Measurements from ENCODE around the gene TASP1.

Gene TASP1

DNA sequence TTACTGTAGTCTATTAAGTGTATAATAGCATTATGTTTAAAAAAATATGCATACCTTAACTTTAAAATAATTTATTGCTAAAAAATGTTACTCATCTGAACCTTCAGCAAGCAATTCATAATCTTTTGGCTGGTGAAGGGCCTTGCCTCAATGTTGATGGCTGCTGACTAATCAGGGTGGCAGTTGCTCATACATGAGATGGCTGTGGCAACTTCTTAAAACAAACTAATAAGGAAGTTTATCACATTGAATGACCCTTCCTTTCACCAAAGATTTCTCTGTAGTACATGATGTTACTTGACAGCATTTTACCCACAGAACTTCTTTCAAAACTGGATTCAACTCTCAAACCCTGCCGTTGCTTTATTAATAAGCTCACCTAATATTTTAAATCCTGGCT lies 84.0 kb downstream of the TASP1 start:
- Histone ChIP-seq H3K9ac (ENCODE audit: low read depth, low read length) (no peak overlapping the region), H3K36me3 (ENCODE audit: insufficient read depth, low read depth, low read length) (no peaks in the 10 kb centered on the region), H3K27me3 (ENCODE audit: insufficient read depth, low read length) (no peaks in the 10 kb centered on the region), H3K4me3 (ENCODE audit: low read length) (no peak overlapping the region), H3K4me1 (ENCODE audit: insufficient read depth, low read length) (no peaks in the 10 kb centered on the region; the same call in 1 of the 2 replicates), H3K9me3 (ENCODE audit: insufficient read depth, low read depth, low read length) (no peaks in the 10 kb centered on the region), H3K27ac (ENCODE audit: low read length) (no peak overlapping the region)

DNA sequence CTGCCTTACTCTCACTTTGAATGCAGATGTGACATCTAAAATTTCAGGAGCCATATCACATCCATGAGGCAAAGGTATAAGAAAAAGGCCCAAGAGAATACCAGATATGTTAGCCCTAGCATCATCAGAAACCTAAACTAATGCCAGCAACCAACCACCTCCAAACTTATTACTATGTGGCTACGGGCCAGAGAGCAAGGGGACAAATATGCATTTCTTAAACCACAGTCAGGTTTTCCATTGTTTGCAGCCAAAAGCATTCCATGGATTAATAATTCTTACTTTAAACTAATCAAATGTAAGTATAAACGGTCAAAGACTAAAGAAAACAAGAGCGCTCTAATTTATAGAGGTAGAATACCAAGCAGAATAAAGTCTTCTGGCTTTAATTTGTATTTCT lies 84.7 kb downstream of the TASP1 start:
- no peak overlapping the region for H3K9ac ChIP-seq (ENCODE audit: low read depth, low read length)
- no peaks in the 10 kb centered on the region for H3K36me3 ChIP-seq (ENCODE audit: insufficient read depth, low read depth, low read length)
- no peaks in the 10 kb centered on the region; the same call in 1 of the 2 replicates for H3K4me1 ChIP-seq (ENCODE audit: insufficient read depth, low read length)
- H3K9me3 ChIP-seq (ENCODE audit: insufficient read depth, low read depth, low read length), result no peaks in the 10 kb centered on the region
- no peak overlapping the region for H3K4me3 ChIP-seq (ENCODE audit: low read length)
- no peak overlapping the region for H3K27ac ChIP-seq (ENCODE audit: low read length)
- H3K27me3 ChIP-seq (ENCODE audit: insufficient read depth, low read length), result no peaks in the 10 kb centered on the region

DNA sequence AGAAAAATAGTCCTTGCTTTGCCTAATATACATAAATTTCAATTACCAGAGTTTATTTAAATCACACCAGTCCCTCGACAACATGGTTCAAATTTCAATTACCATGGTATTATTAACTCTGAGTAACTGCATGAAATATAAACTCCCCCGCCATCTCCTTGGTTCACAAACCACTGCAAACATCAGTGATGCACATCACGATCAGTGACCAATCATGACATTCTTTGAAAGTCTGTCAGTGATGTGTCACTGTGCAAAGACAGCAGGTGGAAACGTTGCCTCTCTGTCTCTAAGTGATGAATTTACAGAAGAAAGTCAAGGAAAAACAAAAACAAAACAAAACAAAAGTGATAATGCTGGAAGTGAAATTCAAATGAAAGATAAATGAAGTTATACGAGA lies 86.7 kb downstream of the TASP1 start:
- H3K36me3 ChIP-seq (ENCODE audit: insufficient read depth, low read depth, low read length), result no peaks in the 10 kb centered on the region
- H3K4me3 ChIP-seq (ENCODE audit: low read length), result no peak overlapping the region
- H3K27ac ChIP-seq (ENCODE audit: low read length), result no peak overlapping the region
- H3K27me3 ChIP-seq (ENCODE audit: insufficient read depth, low read length), result no peaks in the 10 kb centered on the region
- H3K9me3 ChIP-seq (ENCODE audit: insufficient read depth, low read depth, low read length), result no peaks in the 10 kb centered on the region
- no peak overlapping the region for H3K9ac ChIP-seq (ENCODE audit: low read depth, low read length)
- no peaks in the 10 kb centered on the region for H3K4me1 ChIP-seq (ENCODE audit: insufficient read depth, low read length)

DNA sequence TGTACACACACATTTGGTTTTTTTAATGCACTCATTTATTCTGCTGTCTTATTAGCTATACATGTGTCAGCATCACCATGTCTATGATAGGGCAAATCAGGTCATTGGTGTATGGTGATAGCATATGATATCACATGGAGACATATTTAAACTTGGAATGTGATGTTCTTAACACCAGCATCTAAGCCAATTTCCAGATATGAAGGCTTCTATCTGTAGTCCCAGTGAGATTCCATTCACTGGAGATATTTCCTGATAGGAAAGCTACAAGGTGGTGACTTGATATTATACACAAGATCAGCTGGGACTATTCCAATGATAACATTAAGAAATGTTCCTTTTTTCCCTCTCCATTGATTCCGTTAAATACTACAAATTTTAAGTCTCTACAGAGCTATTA lies 89.3 kb downstream of the TASP1 start:
- no peaks in the 10 kb centered on the region for H3K27me3 ChIP-seq (ENCODE audit: insufficient read depth, low read length)
- no peak overlapping the region for H3K27ac ChIP-seq (ENCODE audit: low read length)
- no peak overlapping the region for H3K9ac ChIP-seq (ENCODE audit: low read depth, low read length)
- 0 out of 2 replicates have a peak, but pooled peaks cover 3% of the 10 kb centered on the region for H3K4me1 ChIP-seq (ENCODE audit: insufficient read depth, low read length)
- no peaks in the 10 kb centered on the region for H3K36me3 ChIP-seq (ENCODE audit: insufficient read depth, low read depth, low read length)
- H3K9me3 ChIP-seq (ENCODE audit: insufficient read depth, low read depth, low read length), result no peaks in the 10 kb centered on the region
- H3K4me3 ChIP-seq (ENCODE audit: low read length), result no peak overlapping the region

DNA sequence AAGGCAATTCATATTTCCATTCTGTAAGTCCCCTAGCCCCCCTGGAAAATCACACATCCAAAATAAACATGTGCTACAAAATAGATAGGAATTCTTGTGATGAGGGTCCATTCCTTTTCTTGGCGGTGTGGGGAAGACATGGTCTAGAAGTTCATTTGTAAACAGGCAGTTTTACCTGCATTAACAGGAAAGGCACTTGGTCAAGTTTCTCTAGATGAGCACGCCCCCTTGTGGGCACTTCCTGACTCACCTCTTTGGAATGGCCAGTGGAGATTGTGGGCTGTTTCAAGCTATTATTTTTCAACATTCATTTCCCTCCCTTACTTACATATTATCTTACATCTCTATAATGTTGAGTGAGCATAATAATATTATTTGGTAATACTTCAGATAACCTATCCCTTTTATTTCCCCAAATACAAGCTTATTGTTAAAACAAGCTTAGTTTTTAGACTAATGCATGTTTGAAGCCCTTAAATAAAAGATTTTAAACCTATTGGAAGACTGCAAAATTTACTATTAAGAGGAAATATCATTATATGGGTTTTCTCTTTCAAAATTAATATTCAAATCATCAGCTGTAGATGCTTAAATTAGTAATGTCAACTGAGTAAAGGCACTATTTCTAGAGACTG lies 92.1 kb downstream of the TASP1 start:
- H3K4me1 ChIP-seq (ENCODE audit: insufficient read depth, low read length), result 0 out of 2 replicates have a peak, but pooled peaks cover 3% of the 10 kb centered on the region
- no peak overlapping the region for H3K4me3 ChIP-seq (ENCODE audit: low read length)
- H3K9me3 ChIP-seq (ENCODE audit: insufficient read depth, low read depth, low read length), result no peaks in the 10 kb centered on the region
- no peaks in the 10 kb centered on the region for H3K36me3 ChIP-seq (ENCODE audit: insufficient read depth, low read depth, low read length)
- H3K27me3 ChIP-seq (ENCODE audit: insufficient read depth, low read length), result no peaks in the 10 kb centered on the region
- no peak overlapping the region for H3K27ac ChIP-seq (ENCODE audit: low read length)
- no peak overlapping the region for H3K9ac ChIP-seq (ENCODE audit: low read depth, low read length)

DNA sequence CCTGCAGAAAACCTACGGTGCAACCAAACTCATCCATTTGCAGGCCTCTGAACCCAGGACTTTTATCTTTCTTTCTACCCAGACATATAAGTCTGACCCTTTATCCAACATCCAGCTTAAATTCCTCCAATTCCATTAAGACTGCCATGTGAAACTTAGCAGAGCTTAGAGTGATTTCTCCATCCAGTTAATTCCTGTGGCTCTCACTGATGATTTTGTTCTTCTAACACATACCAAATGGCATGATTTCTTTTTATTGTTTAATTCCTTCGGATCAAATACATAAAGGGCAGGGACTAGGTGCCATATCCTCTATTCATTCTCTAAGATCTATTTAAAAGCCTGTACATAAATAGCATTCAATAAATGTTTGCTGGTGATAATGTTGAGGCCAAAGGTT lies 92.9 kb downstream of the TASP1 start:
- no peaks in the 10 kb centered on the region for H3K36me3 ChIP-seq (ENCODE audit: insufficient read depth, low read depth, low read length)
- H3K27me3 ChIP-seq (ENCODE audit: insufficient read depth, low read length), result no peaks in the 10 kb centered on the region
- H3K4me1 ChIP-seq (ENCODE audit: insufficient read depth, low read length), result 0 out of 2 replicates have a peak, but pooled peaks cover 3% of the 10 kb centered on the region
- H3K27ac ChIP-seq (ENCODE audit: low read length), result no peak overlapping the region
- no peak overlapping the region for H3K9ac ChIP-seq (ENCODE audit: low read depth, low read length)
- no peaks in the 10 kb centered on the region for H3K9me3 ChIP-seq (ENCODE audit: insufficient read depth, low read depth, low read length)
- H3K4me3 ChIP-seq (ENCODE audit: low read length), result no peak overlapping the region

DNA sequence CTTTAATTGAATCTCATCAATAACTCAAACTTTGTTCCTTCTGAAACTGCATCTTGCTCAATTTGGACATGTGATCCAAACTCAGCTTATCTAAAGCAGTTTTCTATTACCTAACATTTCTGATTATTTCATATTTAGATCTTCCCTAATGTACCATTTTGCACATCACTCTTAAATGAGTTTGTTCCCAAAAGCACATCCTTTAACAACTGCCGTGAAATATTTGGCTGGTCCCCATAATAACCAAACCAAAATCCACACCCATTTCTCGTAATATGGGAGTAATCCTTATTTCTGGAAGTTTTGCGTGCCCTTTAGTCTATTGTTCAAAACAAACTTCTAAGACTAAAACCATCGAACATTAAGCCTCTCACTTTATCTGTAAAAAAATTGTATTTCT lies 94.9 kb downstream of the TASP1 start:
- no peak overlapping the region for H3K9ac ChIP-seq (ENCODE audit: low read depth, low read length)
- H3K4me1 ChIP-seq (ENCODE audit: insufficient read depth, low read length), result 0 out of 2 replicates have a peak, but pooled peaks cover 3% of the 10 kb centered on the region
- H3K4me3 ChIP-seq (ENCODE audit: low read length), result no peak overlapping the region
- H3K9me3 ChIP-seq (ENCODE audit: insufficient read depth, low read depth, low read length), result no peaks in the 10 kb centered on the region
- H3K27ac ChIP-seq (ENCODE audit: low read length), result no peak overlapping the region
- H3K36me3 ChIP-seq (ENCODE audit: insufficient read depth, low read depth, low read length), result no peaks in the 10 kb centered on the region
- no peaks in the 10 kb centered on the region for H3K27me3 ChIP-seq (ENCODE audit: insufficient read depth, low read length)

DNA sequence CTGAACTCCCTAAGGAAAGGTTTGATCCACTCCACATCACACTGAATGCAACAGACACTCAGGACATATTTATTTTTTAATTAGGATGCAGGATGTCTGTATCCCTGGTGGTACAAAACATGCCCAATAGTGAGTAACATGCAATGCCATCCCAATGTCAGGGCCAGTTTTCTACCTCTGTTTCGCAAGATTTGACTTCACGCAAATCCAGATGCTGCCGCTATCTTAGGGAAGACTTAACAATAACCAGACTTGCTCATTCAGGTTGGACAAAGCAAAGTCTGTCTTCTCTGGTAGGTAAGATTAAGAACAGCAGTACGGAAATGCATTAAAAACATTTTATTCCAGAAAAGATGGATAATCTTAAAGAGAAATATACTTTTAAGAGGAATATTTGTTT lies 103.1 kb downstream of the TASP1 start:
- H3K36me3 ChIP-seq (ENCODE audit: insufficient read depth, low read depth, low read length), result no peaks in the 10 kb centered on the region
- H3K9me3 ChIP-seq (ENCODE audit: insufficient read depth, low read depth, low read length), result no peaks in the 10 kb centered on the region
- no peak overlapping the region for H3K4me3 ChIP-seq (ENCODE audit: low read length)
- no peaks in the 10 kb centered on the region; the same call in 1 of the 2 replicates for H3K4me1 ChIP-seq (ENCODE audit: insufficient read depth, low read length)
- H3K9ac ChIP-seq (ENCODE audit: low read depth, low read length), result no peak overlapping the region
- H3K27ac ChIP-seq (ENCODE audit: low read length), result no peak overlapping the region
- no peaks in the 10 kb centered on the region for H3K27me3 ChIP-seq (ENCODE audit: insufficient read depth, low read length)

DNA sequence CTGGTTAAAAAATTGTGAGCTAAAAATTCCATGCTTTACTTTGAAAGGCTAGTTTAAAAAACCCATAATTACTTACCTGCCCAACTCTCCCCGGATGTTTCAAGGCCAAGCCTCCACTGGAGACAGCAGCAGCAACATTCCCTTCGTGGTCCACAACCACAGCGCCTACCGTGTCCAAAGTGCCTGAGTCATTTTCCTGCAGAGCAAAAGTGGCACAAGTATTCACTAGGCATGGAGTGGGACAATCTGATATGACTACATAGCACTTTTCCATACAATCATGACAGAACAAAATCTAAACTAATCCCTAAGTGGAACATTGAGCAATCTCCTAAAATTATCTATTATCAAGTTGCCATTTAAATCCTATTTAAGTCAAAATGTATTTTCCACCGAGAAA lies 104.8 kb downstream of the TASP1 start:
- Histone ChIP-seq H3K36me3 (ENCODE audit: insufficient read depth, low read depth, low read length) (no peaks in the 10 kb centered on the region), H3K9ac (ENCODE audit: low read depth, low read length) (no peak overlapping the region), H3K27me3 (ENCODE audit: insufficient read depth, low read length) (no peaks in the 10 kb centered on the region), H3K9me3 (ENCODE audit: insufficient read depth, low read depth, low read length) (no peaks in the 10 kb centered on the region), H3K27ac (ENCODE audit: low read length) (no peak overlapping the region), H3K4me3 (ENCODE audit: low read length) (no peak overlapping the region), H3K4me1 (ENCODE audit: insufficient read depth, low read length) (no peaks in the 10 kb centered on the region; the same call in 1 of the 2 replicates)

DNA sequence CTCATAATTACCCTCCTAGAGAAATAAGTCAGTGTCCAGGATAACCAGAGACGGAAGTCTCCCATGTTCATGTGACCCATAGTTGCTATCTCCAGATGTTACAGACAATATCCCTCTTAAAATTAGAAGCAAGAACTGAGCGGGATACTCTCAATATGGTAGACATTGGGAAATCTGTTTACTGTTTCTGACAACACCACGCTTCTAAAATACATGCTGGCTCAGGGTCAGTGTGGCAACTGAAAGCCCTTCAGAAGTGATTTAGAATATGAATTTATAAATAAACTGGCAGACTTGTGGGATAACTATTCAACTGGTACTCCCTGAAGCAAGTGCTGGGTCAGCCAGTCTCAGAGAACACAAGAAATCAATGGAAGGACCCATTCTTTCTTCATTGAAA lies 108.6 kb downstream of the TASP1 start:
- H3K4me1 ChIP-seq (ENCODE audit: insufficient read depth, low read length), result no peaks in the 10 kb centered on the region
- no peak overlapping the region for H3K27ac ChIP-seq (ENCODE audit: low read length)
- no peaks in the 10 kb centered on the region for H3K27me3 ChIP-seq (ENCODE audit: insufficient read depth, low read length)
- no peaks in the 10 kb centered on the region for H3K36me3 ChIP-seq (ENCODE audit: insufficient read depth, low read depth, low read length)
- no peaks in the 10 kb centered on the region for H3K9me3 ChIP-seq (ENCODE audit: insufficient read depth, low read depth, low read length)
- H3K9ac ChIP-seq (ENCODE audit: low read depth, low read length), result no peak overlapping the region
- H3K4me3 ChIP-seq (ENCODE audit: low read length), result no peak overlapping the region

DNA sequence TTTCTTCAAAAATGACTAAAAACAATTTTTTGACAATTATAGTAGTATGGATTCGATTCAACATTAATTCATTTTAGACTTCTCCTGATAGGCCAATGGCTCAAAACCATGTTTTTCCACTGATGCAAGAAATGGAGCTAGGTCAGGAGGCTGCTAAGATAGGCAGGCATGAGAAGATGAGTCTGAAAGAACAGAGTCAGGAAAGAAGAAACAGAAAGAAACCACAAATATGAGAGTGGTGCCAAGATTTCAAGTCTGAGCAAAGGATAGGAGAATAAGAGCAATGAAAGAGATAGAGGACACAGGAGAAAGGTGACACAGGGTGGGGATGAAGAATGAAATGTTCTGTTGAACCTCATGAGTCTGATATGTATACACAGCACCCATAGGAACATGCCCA lies 112.2 kb downstream of the TASP1 start:
- no peaks in the 10 kb centered on the region for H3K27me3 ChIP-seq (ENCODE audit: insufficient read depth, low read length)
- no peak overlapping the region for H3K4me3 ChIP-seq (ENCODE audit: low read length)
- no peaks in the 10 kb centered on the region for H3K4me1 ChIP-seq (ENCODE audit: insufficient read depth, low read length)
- H3K9me3 ChIP-seq (ENCODE audit: insufficient read depth, low read depth, low read length), result no peaks in the 10 kb centered on the region
- H3K36me3 ChIP-seq (ENCODE audit: insufficient read depth, low read depth, low read length), result no peaks in the 10 kb centered on the region
- H3K9ac ChIP-seq (ENCODE audit: low read depth, low read length), result no peak overlapping the region
- H3K27ac ChIP-seq (ENCODE audit: low read length), result no peak overlapping the region

DNA sequence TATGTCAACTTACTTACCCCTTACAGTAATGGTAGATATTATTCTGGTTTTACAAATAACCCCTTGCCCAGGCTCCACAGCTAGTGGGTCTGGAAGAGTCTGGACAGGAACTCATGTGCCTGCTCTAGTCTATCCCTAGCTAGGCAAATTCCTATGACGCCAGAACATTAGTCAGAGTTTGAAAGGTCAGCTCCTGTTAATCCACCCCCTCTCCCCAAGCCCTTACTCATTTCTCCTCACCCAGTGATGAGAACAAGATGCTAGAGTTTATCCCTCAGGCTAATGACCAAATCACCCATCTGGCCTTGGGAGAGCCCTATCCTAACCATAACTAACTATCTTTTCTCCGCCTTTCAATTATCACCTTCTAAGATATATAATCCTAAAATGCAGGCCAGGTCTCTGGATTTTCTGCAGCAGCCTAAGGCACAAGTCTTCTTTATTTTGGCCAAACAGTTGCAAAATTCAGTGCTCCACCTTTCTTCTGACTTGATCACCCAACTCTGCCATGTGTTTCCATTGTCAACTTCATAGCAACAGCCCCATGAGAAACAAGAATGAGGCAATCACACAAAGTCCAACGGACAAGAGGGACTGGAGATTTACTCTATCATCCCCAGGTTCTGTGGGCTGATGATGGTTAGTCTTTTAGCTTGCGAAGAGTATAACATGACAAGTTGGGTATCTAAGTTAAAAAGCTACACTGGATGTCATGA lies 113.3 kb downstream of the TASP1 start:
- Histone ChIP-seq H3K27me3 (ENCODE audit: insufficient read depth, low read length) (no peaks in the 10 kb centered on the region), H3K36me3 (ENCODE audit: insufficient read depth, low read depth, low read length) (no peaks in the 10 kb centered on the region), H3K27ac (ENCODE audit: low read length) (no peak overlapping the region), H3K4me1 (ENCODE audit: insufficient read depth, low read length) (no peaks in the 10 kb centered on the region), H3K9ac (ENCODE audit: low read depth, low read length) (no peak overlapping the region), H3K4me3 (ENCODE audit: low read length) (no peak overlapping the region), H3K9me3 (ENCODE audit: insufficient read depth, low read depth, low read length) (no peaks in the 10 kb centered on the region)
